HK-2 (cell line): ENCODE data around the gene KIF27.
"Not testable (repeated sequence)": the region's sequence is repeated elsewhere in the genome, so short reads cannot be mapped to it uniquely, and the experiment has no call there.

Experiments used
- DNase-seq: peaks from one replicate; pipeline ENCODE4 v3.0.0-alpha.2; 2018; ENCODE audit not compliant: unreplicated experiment

Gene KIF27

DNA sequence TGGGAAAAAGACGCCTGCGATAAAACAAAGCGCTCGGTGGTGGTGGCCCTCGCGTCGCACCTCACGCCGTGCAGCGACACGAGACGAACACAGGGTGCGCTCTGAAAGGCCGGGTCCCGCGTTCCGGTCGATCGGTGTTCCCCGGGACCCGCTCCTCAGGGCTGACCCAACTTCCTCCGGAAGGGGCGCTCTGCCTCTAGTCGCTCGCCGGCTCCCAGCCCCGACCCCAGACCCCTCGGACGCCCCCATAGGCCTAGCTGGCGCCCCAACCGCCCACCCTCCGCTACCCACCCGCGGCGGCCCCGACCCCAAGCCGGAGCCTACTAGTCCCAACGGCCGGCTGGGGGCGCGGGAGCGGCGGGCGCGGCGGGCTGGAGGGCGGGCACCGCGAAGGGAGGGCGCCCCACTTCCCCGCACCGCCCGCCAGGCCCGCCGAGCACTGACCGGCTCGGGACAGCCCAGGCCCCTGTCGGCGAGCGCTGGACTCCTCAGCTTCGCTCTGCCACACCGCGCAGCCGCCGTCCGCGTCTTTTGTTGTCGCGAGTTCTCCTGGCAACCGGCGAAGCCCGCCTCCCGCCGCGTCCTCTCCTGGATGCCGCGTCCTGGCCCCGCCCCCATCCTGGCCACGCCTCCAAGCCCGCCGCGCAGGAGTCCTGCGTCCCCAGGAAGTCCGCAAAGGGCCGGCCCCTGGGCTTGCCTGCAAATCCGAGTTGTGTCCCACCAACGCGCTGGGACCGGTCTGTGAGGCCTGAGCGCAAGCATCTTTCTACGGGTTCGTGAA, at the start of gene KIF27:
KIF27 (minus strand) TSS at position 506 of the 781 bp plus-strand sequence. CDS start 5,841 bp downstream, outside the sequence.
- DNase-seq: peak; percentile 99

- DNase-seq: no peak
Measured at GRCh38 chr9:83969602-83970001, 48.4 kb upstream of the KIF27 start.

- DNase-seq: no peak
Measured at GRCh38 chr9:83967073-83967472, 45.8 kb upstream of the KIF27 start.

DNA sequence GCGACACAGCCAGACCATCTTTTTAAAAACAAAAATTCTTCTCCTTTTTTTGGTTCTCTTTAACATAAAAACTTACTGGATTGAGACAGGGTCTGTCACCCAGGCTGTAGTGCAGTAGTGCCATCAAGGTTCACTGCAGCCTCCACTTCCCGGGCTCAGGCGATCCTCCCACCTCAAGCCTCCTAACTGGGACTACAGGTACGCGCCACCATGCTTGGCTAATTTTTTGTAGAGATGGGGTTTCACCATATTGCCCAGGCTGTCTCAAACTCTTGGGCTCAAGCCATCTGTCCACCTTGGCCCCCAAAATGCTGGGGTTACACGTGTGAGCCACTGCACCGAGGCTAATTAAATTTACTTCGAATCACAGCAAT, 45.0 kb upstream of the KIF27 start:
- no peak for DNase-seq

DNA sequence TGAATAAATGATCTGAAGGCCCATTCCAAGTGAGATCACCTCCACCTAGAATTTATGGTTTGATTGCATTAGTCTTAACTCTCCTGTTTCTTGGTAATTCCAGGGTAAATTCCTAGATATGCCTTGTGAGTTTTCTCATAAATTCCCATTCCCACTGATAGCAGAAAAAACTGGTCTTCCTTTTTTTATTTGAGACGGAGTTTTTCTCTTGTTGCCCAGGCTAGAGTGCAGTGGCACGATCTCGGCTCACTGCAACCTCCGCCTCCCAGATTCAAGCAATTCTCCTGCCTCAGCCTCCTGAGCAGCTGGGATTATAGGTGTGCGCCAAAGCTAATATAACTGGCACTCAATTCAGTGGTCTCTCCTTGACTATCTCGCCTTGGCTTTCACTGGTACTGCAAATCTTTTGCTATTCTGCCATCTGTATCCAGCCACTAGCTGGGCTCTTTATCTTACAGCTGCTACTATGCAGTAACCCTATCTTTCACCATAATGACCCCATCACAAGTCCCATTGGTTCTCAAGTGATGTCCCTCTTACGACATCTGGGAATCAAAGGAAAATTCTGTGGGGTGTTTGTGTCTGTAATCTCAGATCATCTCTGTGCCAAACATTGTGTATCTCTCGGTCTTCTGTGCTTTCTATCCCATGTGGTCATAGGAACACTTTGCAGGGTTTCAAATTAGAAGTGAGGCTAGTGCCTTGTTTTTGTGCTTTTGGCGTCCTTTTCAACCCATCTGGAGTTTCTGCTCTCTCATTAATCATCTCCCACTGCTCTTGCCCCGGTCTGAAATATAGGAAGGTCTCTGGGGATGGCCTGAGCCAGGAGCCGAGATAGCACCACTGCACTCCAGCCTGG, 44.3 kb upstream of the KIF27 start:
- no peak for DNase-seq

DNA sequence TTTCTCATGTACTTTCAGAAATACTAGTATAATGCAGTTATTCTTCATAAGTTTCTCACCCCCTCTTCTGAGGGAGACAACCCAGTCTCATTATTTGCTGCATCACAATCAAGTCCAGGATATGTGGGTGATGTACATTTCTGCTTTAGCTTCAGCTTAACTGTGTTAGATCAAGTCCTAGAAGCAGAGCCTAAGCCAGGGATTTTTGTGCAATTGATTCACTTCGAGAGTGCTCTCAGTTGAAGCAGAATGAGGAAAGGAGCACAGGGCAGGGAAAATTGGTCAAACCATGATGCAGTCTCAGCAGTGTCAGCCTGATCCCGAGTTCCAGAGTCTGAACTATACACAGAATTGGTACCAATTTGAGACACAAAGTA, 43.7 kb upstream of the KIF27 start:
- no peak for DNase-seq

GRCh38 chr9:83962165-83962564, 40.9 kb upstream of the KIF27 start:
- no peak for DNase-seq

DNA sequence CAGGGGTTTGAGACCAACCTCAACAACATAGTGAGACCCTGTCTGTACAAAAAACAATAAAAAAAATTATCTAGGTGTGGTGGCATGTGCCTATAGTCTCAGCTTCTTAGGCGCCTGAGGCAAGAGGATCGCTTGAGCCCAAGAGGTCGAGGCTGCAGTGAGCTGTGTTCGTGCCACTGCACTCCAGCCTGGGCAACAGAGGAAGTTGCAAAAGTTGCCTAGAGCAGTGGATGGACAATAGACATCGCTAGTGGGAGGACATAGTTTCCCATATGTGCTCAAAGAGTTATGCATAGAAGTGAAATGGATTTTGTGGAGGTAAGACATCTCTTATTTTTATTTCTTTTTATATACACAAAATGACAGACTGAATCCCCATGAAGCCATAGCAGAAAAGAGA, 39.8 kb upstream of the KIF27 start:
- DNase-seq: no peak

- peak; percentile 77 for DNase-seq
Measured at GRCh38 chr9:83959061-83959460, 37.8 kb upstream of the KIF27 start.

DNA sequence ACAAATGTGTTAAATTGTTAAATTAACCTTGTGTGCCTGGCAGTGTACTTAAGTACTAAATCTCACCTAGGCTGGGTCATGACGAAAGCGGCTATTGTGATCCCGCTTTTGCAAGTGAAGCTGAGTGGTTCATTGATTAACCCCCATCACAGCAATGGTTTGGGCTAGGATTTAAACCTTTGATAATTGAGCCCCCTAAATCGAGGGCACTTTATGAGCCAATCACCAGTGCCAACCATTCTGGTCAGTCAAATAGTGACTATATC, 35.9 kb upstream of the KIF27 start:
- no peak for DNase-seq

GRCh38 chr9:83956436-83957247, 35.4 kb upstream of the KIF27 start:
- DNase-seq: peak; percentile 89

GRCh38 chr9:83956086-83956435, 34.8 kb upstream of the KIF27 start:
- peak; percentile 61 for DNase-seq

DNA sequence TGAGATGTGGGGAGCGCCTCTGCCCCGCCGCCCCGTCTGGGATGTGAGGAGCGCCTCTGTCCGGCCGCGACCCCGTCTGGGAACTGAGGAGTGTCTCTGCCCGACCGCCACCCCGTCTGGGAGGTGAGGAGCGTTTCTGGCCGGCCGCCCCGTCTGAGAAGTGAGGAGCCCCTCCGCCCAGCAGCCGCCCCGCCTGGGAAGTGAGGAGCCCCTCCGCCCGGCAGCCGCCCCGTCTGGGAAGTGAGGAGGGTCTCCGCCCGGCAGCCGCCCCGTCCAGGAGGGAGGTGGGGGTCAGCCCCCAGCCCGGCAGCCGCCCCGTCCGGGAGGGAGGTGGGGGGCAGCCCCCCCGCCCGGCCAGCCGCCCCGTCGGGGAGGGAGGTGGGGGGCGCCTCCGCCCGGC, 26.9 kb upstream of the KIF27 start:
- DNase-seq: not testable (repeated sequence)

DNA sequence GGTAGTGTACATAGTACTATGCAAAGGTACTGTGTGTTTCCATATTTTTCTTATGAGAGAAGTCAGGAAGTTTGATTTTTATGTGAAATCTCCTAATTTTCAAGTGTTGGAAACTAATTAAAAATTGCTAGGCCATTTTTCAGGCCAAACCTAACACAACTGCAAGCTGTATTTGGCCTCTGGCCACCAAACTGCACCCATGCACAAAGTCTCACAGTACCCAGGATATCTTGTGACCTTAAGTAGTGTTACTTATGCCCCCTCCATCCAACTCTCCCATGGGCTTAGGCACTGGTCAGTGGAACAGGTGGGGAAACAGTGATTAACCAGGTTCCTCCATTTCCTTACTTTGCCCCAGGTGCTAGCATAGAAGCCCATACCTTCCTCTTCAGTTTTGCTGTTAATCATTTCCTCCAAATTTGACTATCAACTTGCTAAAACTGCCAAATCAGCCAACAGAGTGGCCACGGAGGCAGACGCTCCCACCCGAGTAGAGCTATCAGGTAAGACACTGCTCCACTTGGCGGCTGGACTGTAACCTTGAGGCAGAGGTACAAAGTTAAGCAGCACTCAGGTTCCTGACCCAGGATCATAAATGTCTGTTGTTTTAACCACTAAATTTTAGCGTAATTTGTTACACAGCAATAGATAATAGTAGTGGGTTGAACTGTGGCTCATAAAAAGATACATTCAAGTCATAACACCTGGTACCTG, 19.5 kb upstream of the KIF27 start:
- DNase-seq: no peak

- DNase-seq: no peak
Measured at GRCh38 chr9:83937861-83938455, 16.7 kb upstream of the KIF27 start.

DNA sequence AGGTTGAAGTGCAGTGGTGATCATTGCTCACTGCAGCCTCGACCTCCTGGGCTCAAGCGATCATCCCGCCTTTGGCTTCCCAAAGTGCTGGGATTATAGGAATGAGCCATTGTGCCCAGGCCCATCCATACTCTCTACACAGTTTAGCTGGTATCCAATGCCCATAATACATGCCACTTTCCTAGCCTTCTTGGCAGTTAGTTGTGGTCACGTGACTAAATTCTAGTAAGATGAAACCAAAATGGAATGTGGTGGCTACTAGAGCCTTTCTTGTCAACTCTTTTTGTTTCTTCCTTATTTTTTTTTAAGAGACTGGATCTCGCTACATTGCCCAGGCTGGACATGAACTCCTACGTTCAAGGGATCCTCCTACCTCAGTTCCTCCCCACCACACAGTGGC, 15.3 kb upstream of the KIF27 start:
- DNase-seq: no peak

DNA sequence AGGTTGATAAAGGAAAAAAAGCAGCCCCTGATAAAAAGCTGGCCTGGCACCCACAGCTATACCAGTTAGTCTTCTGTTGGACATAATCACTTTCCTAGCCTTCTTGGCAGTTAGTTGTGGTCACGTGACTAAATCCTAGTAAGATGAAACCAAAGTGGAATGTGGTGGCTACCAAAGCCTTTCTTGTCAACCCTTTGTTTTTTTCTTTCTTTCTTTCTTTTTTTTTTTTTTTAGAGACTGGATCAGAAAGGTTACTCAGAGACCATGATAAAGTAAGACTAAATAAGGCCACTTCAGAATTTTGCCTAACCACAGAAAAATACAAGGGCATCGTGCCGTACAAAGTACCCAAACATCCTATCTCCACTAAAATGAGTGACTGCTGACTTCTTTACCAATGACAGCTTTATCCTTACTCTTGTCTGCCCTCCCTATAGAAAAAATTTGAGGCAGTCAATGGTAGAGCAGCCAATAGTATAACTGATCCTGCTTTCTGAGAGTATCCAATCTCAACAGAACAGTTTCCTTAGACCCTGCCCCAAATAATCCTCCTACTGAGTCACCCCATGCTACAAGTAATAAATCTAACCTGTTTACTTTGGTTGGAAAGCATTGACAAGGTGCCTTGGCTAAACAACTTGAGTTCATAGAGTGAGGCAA, 14.2 kb upstream of the KIF27 start:
- no peak for DNase-seq

GRCh38 chr9:83934569-83935275, 13.5 kb upstream of the KIF27 start:
- DNase-seq: no peak

GRCh38 chr9:83933790-83934189, 12.6 kb upstream of the KIF27 start:
- DNase-seq: no peak

- no peak for DNase-seq
Measured at GRCh38 chr9:83932851-83933250, 11.6 kb upstream of the KIF27 start.
